AG04450 (cell line): ENCODE measurements around the gene AMHR2. TPM values are rescaled to one million over a fixed set of nuclear protein-coding genes. Genes with fewer than 3 reads are reported as not detected.
"Not testable (repeated sequence)": the region's sequence is repeated elsewhere in the genome, so short reads cannot be mapped to it uniquely, and the experiment has no call there.

ENCODE experiments used
- CTCF ChIA-PET: fragments of 300-600, 350-600 bp; formaldehyde crosslinking; extraction: SDS; loops from one replicate; lab custom pipeline; 2022; ENCODE audit warnings: antibody characterized with exemption, inconsistent platforms; lab: Charles Lee
- POLR2A ChIA-PET: fragments of 350-600 bp; formaldehyde crosslinking; extraction: SDS; loops from one replicate; lab custom pipeline; 2021; ENCODE audit warnings: antibody characterized with exemption, inconsistent platforms; lab: Yijun Ruan, JAX
- DNase-seq: peaks from one replicate; pipeline ENCODE4 v3.0.0-alpha.2; 2011; ENCODE audit warnings: low read depth, low spot score
- H3K27ac ChIP-seq: one replicate; pipeline ENCODE4 v1.5.1; 2012; ENCODE audit warnings: low read depth, low read length, control low read depth
- H3K27me3 ChIP-seq: one replicate; pipeline ENCODE4 v1.6.0; 2012; ENCODE audit warnings: low read length; ENCODE audit not compliant: control insufficient read depth, insufficient read depth
- H3K4me3 ChIP-seq: 2 replicates; pipeline ENCODE4 v1.5.1; 2011; ENCODE audit warnings: mild to moderate bottlenecking, low read depth, low read length, control low read depth
- H3K9me3 ChIP-seq: 2 replicates; pipeline ENCODE4 v1.5.1; 2012; ENCODE audit warnings: low read length; ENCODE audit not compliant: control insufficient read depth, insufficient read depth
- CTCF ChIP-seq: IDR thresholded peaks from 2 replicates; pipeline ENCODE4 v1.5.1; 2011; ENCODE audit warnings: low read depth, low read length, control low read depth, inconsistent platforms
- polyA minus RNA-seq: library from RNA; depleted of rRNA, polyadenylated mRNA; stranded (reverse); fragments of >200 nt; gene quantifications from 2 replicates; pipeline ENCODE4 v1.2.3, GENCODE V29; 2011; rRNA and poly(A)+ RNA removed
- polyA plus RNA-seq: library from polyadenylated mRNA; depleted of rRNA; stranded (reverse); fragments of >200 nt; gene quantifications from 2 replicates; pipeline ENCODE4 v1.2.3, GENCODE V29; 2011; rRNA removed

AMHR2 gene
- polyA plus RNA-seq (not detected in 2 replicates), polyA minus RNA-seq (not detected in 2 replicates)

- no peak for DNase-seq
- CTCF ChIA-PET, result interaction anchor here (1.0 to 7.5 kb wide), 3 partner anchors 12 to 69 kb away, joined by 4 to 325 read pairs (median 4); partner anchors contain the start of gene SP1
- Histone ChIP-seq H3K27me3 (peaks cover 7% of the 10 kb centered on the region), H3K9me3 (no peaks in the 10 kb centered on the region), H3K4me3 (no peak within 1 kb of the TSS), H3K27ac (no peak within 1 kb of the TSS)
- TF ChIP-seq CTCF, result no peak
- POLR2A ChIA-PET, result no interaction called here
Observed at GRCh38 chr12:53423597-53423996, at the start of gene AMHR2. Gene AMHR2 (plus strand): TSS chr12:53423855. CDS start chr12:53423935, 80 bp downstream.

- H3K27me3 ChIP-seq, H3K4me3 ChIP-seq, H3K27ac ChIP-seq, H3K9me3 ChIP-seq, POLR2A ChIA-PET, DNase-seq: not testable (repeated sequence)
- CTCF ChIA-PET, result interaction anchor here (2.4 to 3.0 kb wide), 2 partner anchors 21 to 47 kb away, joined by 9 to 19 read pairs; no protein-coding TSS in a partner anchor
Observed at GRCh38 chr12:53374277-53374676, 49.4 kb upstream of the AMHR2 start.

- Histone ChIP-seq H3K27me3 (no peaks in the 10 kb centered on the region), H3K9me3 (no peaks in the 10 kb centered on the region; the same call in 1 of the 2 replicates), H3K4me3 (no peak overlapping the region), H3K27ac (no peak overlapping the region)
- TF ChIP-seq CTCF, result no peak
- no peak for DNase-seq
- ChIA-PET CTCF (interaction anchor here (1.2 kb wide), 1 partner anchor 24 kb away, joined by 6 read pairs; no protein-coding TSS in a partner anchor), POLR2A (no interaction called here)
Observed at GRCh38 chr12:53376747-53377146, 46.9 kb upstream of the AMHR2 start.

GRCh38 chr12:53378222-53378621 lies 45.4 kb upstream of the AMHR2 start:
- no peaks in the 10 kb centered on the region for H3K9me3 ChIP-seq
- ChIA-PET POLR2A (no interaction called here), CTCF (interaction anchor here (0.6 to 3.3 kb wide), 6 partner anchors 23 to 57 kb away, joined by 3 to 22 read pairs (median 13); partner anchors contain the start of gene AAAS)
- TF ChIP-seq CTCF, result no peak
- DNase-seq, result no peak
- no peak overlapping the region for H3K4me3 ChIP-seq
- H3K27ac ChIP-seq, result no peak overlapping the region
- no peaks in the 10 kb centered on the region for H3K27me3 ChIP-seq

GRCh38 chr12:53378724-53379388 lies 44.8 kb upstream of the AMHR2 start:
- CTCF ChIA-PET, result interaction anchor here (0.6 to 3.3 kb wide), 8 partner anchors 24 to 167 kb away, joined by 3 to 22 read pairs (median 5); partner anchors contain the start of gene AAAS
- Histone ChIP-seq H3K27me3 (no peaks in the 10 kb centered on the region), H3K27ac (peak overlapping the region; percentile 81), H3K9me3 (no peaks in the 10 kb centered on the region), H3K4me3 (peak overlapping the region; percentile 68)
- TF ChIP-seq CTCF, result no peak
- POLR2A ChIA-PET, result interaction anchor here (0.5 to 1.6 kb wide), 15 partner anchors 9 to 1041 kb away, joined by 3 to 16 read pairs (median 5); partner anchors contain the start of genes AAAS and TARBP2
- no peak for DNase-seq
